Naive thymus-derived CD4-positive, alpha-beta T cell (primary cell): ENCODE measurements around the gene ELFN2. TPM values are rescaled to one million over a fixed set of nuclear protein-coding genes. Genes with fewer than 3 reads are reported as not detected.

Experiments
- ATAC-seq: fragments of 150-1000 bp; cut with Tn5 transposase; 2 replicates; pipeline ENCODE4 v1.10.0; 2021; ENCODE audit warnings: mild to moderate bottlenecking, moderate library complexity
- CTCF ChIA-PET: fragments of 350-600 bp; sonication (Branson Sonifier 250); formaldehyde crosslinking; loops from one replicate; lab custom pipeline; 2021; ENCODE audit warnings: antibody characterized with exemption; lab: Charles Lee
- POLR2A ChIA-PET: fragments of 350-600 bp; sonication (Branson Sonifier 250); formaldehyde crosslinking; loops from one replicate; lab custom pipeline; 2021; ENCODE audit warnings: antibody characterized with exemption, inconsistent platforms; lab: Charles Lee
- DNase-seq, 9 donors: peaks; one replicate each; pipeline versions ENCODE4 v3.0.0 to v3.0.0-alpha.2; 2020 to 2022; ENCODE audit warnings: mixed read lengths in 1 of 9
- H3K27ac ChIP-seq: one replicate; pipeline ENCODE4 v1.7.0; 2013; ENCODE audit warnings: mild to moderate bottlenecking, low read depth, low read length, moderate library complexity
- H3K27me3 ChIP-seq, 2 donors: one replicate each; pipeline ENCODE4 v1.7.0; 2013; ENCODE audit warnings: low read length in 2 of 2, mild to moderate bottlenecking in 2 of 2, moderate library complexity in 2 of 2; ENCODE audit not compliant: control insufficient read depth in 2 of 2, insufficient read depth in 2 of 2
- H3K36me3 ChIP-seq, 3 experiments: 1 replicate in 2 of 3; 2 replicates in 1 of 3; pipeline ENCODE4 v1.7.0; 2013; ENCODE audit warnings: low read length in 3 of 3, mild to moderate bottlenecking in 3 of 3, moderate library complexity in 1 of 3; ENCODE audit not compliant: insufficient read depth in 3 of 3, control insufficient read depth in 2 of 3
- H3K4me1 ChIP-seq, 2 donors: one replicate each; pipeline ENCODE4 v1.7.0; 2013; ENCODE audit warnings: low read length in 2 of 2, mild to moderate bottlenecking in 2 of 2, moderate library complexity in 1 of 2; ENCODE audit not compliant: control insufficient read depth in 2 of 2, insufficient read depth in 2 of 2
- H3K4me3 ChIP-seq: 2 replicates; pipeline ENCODE4 v1.7.0; 2013; ENCODE audit warnings: mild to moderate bottlenecking, low read length
- H3K9me3 ChIP-seq, 3 experiments: 1 replicate in 2 of 3; 2 replicates in 1 of 3; pipeline ENCODE4 v1.7.0; 2013; ENCODE audit warnings: low read length in 3 of 3; ENCODE audit not compliant: control insufficient read depth in 2 of 3
- H3K27ac Mint-ChIP-seq, 9 donors: one replicate each; pipeline ENCODE4 v1.8.0; 2020 to 2022; ENCODE audit warnings: mixed read lengths in 9 of 9, mild to moderate bottlenecking in 8 of 9, moderate library complexity in 5 of 9, inconsistent platforms in 2 of 9
- H3K27me3 Mint-ChIP-seq, 5 donors: one replicate each; pipeline ENCODE4 v1.8.0; 2021 to 2022; ENCODE audit warnings: mixed read lengths in 5 of 5, mild to moderate bottlenecking in 1 of 5
- H3K36me3 Mint-ChIP-seq, 5 donors: one replicate each; pipeline ENCODE4 v1.8.0; 2020 to 2022; ENCODE audit warnings: mixed read lengths in 5 of 5, mild to moderate bottlenecking in 3 of 5, inconsistent platforms in 1 of 5
- H3K4me1 Mint-ChIP-seq, 7 donors: one replicate each; pipeline ENCODE4 v1.8.0; 2020 to 2022; ENCODE audit warnings: mixed read lengths in 7 of 7, mild to moderate bottlenecking in 3 of 7, inconsistent platforms in 1 of 7
- H3K4me3 Mint-ChIP-seq, 10 donors: one replicate each; pipeline ENCODE4 v1.8.0; 2020 to 2022; ENCODE audit warnings: mild to moderate bottlenecking in 10 of 10, mixed read lengths in 10 of 10, moderate library complexity in 6 of 10, inconsistent platforms in 2 of 10
- H3K9me3 Mint-ChIP-seq, 11 donors: one replicate each; pipeline ENCODE4 v1.8.0; 2020 to 2022; ENCODE audit warnings: mixed read lengths in 11 of 11, mild to moderate bottlenecking in 4 of 11, inconsistent platforms in 1 of 11, moderate library complexity in 1 of 11
- intact Hi-C, 2 donors: fragments of 100-400 bp; cut with micrococcal nuclease; formaldehyde crosslinking; loops; one replicate each; pipeline ENCODE4 v1.15.1; 2023
- polyA plus RNA-seq, 2 donors: library from polyadenylated mRNA; unstranded; fragments of 300-500 nt; fragmentation: Illumina TruSeq; gene quantifications; one replicate each; pipeline ENCODE4 v1.2.3, GENCODE V29; 2021
- total RNA-seq, 6 experiments: library from RNA in 5 of 6; stranded (reverse) in 5 of 6; gene quantifications; 1 replicate in 5 of 6; 2 replicates in 1 of 6; pipeline ENCODE4 v1.2.3 and lab custom pipeline; 2021 to 2026

The ELFN2 gene
- total and polyA plus RNA-seq, 7 experiments from 2014 or later, result 0.10 to 0.66 (median 0.57) TPM; not detected in 2

DNA sequence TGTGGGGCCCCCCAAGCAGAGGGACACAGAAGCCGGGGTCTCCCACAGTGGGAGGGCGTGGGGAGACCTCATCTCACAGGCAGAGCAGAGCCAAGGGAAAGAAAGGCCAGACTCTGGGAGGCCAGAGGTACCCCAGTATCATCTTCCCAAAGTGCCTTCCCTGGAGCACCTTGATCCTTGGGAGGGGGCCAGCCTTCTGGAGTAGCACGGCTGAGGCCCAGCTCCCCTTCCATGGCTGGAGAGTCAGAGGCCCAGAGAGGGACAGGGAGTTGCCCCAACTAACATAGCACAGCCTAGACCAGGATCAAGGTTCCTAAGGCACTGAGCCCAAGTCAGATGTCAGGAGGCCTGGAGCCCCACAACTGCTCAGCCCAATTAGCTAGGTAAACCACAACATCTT is 50.6 kb downstream of the ELFN2 start:
- no peak overlapping the region for H3K4me3 ChIP-seq
- ATAC-seq (no peak), DNase-seq (no peak)
- no peaks in the 10 kb centered on the region for H3K9me3 Mint-ChIP-seq
- H3K27ac Mint-ChIP-seq, result no peak overlapping the region
- H3K4me1 Mint-ChIP-seq, result no peaks in the 10 kb centered on the region
- ChIA-PET CTCF (no interaction called here), POLR2A (no interaction called here)
- no peak overlapping the region for H3K4me3 Mint-ChIP-seq
- peaks cover 9 to 27% (median 23%) of the 10 kb centered on the region in 5 donors for H3K27me3 Mint-ChIP-seq
- no peaks in the 10 kb centered on the region for H3K27me3 ChIP-seq
- H3K36me3 ChIP-seq, result no peaks in the 10 kb centered on the region
- no peak overlapping the region for H3K27ac ChIP-seq
- no peaks in the 10 kb centered on the region for H3K4me1 ChIP-seq
- intact Hi-C loops, result no loop called here
- H3K9me3 ChIP-seq, result no peaks in the 10 kb centered on the region
- H3K36me3 Mint-ChIP-seq, result no peaks in the 10 kb centered on the region

DNA sequence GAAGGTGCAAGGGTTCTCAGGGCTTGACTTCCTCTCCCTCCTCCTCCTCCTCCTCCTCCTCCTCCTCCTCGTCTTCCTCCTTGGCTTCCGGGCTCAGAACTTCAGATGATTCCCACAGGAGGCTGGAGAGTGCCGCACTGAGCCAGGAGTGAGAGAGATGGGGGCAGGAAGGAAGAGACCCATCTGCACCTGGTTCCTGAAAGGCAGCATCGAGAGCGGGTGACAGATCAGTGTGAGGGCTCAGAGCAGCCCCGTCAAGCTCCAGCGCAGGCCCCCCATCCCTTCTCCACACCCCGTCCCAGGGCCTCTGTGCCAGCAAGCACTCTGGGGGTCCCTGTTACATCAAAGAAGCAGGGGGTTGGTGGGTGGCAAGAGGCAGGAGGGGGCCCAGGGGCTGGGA is 51.5 kb downstream of the ELFN2 start:
- no peak overlapping the region for H3K4me3 ChIP-seq
- no peaks in the 10 kb centered on the region for H3K36me3 Mint-ChIP-seq
- H3K4me3 Mint-ChIP-seq, result no peak overlapping the region
- H3K27ac ChIP-seq, result no peak overlapping the region
- H3K4me1 ChIP-seq, result no peaks in the 10 kb centered on the region
- H3K36me3 ChIP-seq, result no peaks in the 10 kb centered on the region
- intact Hi-C loops, result no loop called here
- H3K27ac Mint-ChIP-seq, result no peak overlapping the region
- H3K27me3 Mint-ChIP-seq, result peaks cover 5 to 27% (median 20%) of the 10 kb centered on the region in 5 donors
- no peaks in the 10 kb centered on the region for H3K9me3 ChIP-seq
- no peaks in the 10 kb centered on the region for H3K4me1 Mint-ChIP-seq
- ATAC-seq, result no peak
- no peaks in the 10 kb centered on the region for H3K27me3 ChIP-seq
- ChIA-PET CTCF (no interaction called here), POLR2A (no interaction called here)
- no peaks in the 10 kb centered on the region for H3K9me3 Mint-ChIP-seq
- no peak for DNase-seq

DNA sequence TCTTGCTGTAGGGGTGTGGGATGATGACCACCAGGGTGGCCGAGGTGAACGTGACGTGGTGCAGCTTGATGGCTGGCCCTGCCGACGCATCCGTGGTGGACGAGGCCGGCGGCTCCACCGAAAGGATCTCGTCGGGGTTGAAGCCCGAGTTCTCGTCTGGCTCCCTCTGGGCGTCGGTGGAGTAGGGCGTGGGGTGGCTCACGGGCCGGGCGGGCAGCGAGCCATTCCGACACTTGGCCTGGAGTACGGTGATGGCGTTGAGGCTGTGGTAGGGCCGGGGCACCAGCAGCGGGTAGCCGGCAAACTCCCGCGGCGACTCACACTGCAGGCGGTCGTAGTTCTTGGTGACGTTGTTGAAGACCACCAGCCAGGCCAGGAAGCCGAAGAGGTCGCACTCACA is 52.7 kb downstream of the ELFN2 start:
- intact Hi-C loops, result no loop called here
- Mint-ChIP-seq H3K36me3 (no peaks in the 10 kb centered on the region), H3K27me3 (peaks cover 5 to 27% (median 21%) of the 10 kb centered on the region in 5 donors), H3K4me1 (peaks cover 0 to 5% (median 0%) of the 10 kb centered on the region in 7 donors), H3K27ac (no peak overlapping the region), H3K9me3 (no peaks in the 10 kb centered on the region), H3K4me3 (no peak overlapping the region)
- no peaks in the 10 kb centered on the region for H3K36me3 ChIP-seq
- ChIA-PET POLR2A (no interaction called here), CTCF (no interaction called here)
- ATAC-seq (no peak), DNase-seq (no peak)
- H3K9me3 ChIP-seq, result no peaks in the 10 kb centered on the region
- no peak overlapping the region for H3K4me3 ChIP-seq
- H3K27me3 ChIP-seq, result no peaks in the 10 kb centered on the region
- H3K4me1 ChIP-seq, result no peaks in the 10 kb centered on the region
- no peak overlapping the region for H3K27ac ChIP-seq

DNA sequence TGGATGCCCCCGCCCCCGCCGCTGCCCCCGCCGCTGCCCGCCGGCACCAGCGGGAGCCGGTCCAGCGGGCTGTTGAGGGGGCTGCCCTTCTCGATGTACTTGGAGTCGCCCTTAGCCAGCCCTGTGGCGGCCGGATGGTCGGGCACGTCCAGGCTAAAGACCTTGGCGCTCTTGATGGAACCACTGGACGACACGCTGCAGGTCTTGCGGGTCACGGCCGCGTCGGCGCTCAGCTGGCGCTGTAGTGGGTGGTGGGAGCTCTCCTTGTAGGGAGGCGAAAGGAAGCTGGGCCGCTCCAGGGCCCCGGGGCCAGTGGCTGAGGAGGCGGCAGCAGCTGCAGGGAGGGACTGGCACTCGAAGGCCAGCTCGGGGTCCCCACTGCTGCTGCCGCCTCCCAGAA is 53.8 kb downstream of the ELFN2 start:
- no peak for ATAC-seq
- Mint-ChIP-seq H3K4me1 (peaks cover 0 to 5% (median 0%) of the 10 kb centered on the region in 7 donors), H3K36me3 (no peaks in the 10 kb centered on the region), H3K9me3 (no peaks in the 10 kb centered on the region), H3K27ac (no peak overlapping the region), H3K27me3 (peaks cover 5 to 27% (median 14%) of the 10 kb centered on the region in 5 donors), H3K4me3 (no peak overlapping the region)
- Histone ChIP-seq H3K27me3 (no peaks in the 10 kb centered on the region), H3K4me1 (no peaks in the 10 kb centered on the region), H3K36me3 (no peaks in the 10 kb centered on the region), H3K9me3 (no peaks in the 10 kb centered on the region), H3K27ac (no peak overlapping the region), H3K4me3 (no peak overlapping the region)
- intact Hi-C loops, result no loop called here
- DNase-seq, result no peak
- ChIA-PET CTCF (no interaction called here), POLR2A (no interaction called here)

DNA sequence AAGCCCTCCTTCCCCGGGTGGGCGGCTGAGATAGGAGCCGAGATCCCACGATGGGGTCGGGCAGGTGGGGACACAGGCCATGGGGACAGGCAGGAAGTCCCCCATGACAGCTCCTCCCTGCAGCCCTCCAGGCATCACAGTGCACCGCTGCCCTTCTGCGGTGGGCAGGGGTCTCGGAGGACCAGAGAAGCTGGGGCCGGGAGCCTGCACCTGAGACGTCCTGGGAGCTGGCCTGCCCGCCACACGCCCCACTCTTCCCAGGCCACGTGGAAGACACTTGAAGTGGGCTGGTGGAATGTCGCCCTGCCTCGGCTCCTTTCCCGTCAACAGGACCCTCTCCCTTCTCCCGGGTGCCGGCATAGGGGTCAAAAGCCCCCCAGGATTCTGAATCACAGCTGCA is 55.4 kb downstream of the ELFN2 start:
- H3K27me3 ChIP-seq, result no peaks in the 10 kb centered on the region
- CTCF ChIA-PET, result no interaction called here
- no peaks in the 10 kb centered on the region for H3K9me3 Mint-ChIP-seq
- H3K4me1 ChIP-seq, result no peaks in the 10 kb centered on the region
- H3K4me1 Mint-ChIP-seq, result peaks cover 0 to 7% (median 0%) of the 10 kb centered on the region in 7 donors
- intact Hi-C loops, result no loop called here
- POLR2A ChIA-PET, result no interaction called here
- no peaks in the 10 kb centered on the region for H3K36me3 Mint-ChIP-seq
- no peak for ATAC-seq
- no peak overlapping the region for H3K4me3 ChIP-seq
- H3K27ac ChIP-seq, result no peak overlapping the region
- peaks cover 5 to 22% (median 11%) of the 10 kb centered on the region in 5 donors for H3K27me3 Mint-ChIP-seq
- no peaks in the 10 kb centered on the region for H3K9me3 ChIP-seq
- H3K4me3 Mint-ChIP-seq, result no peak overlapping the region
- no peak overlapping the region for H3K27ac Mint-ChIP-seq
- no peak for DNase-seq
- no peaks in the 10 kb centered on the region for H3K36me3 ChIP-seq

DNA sequence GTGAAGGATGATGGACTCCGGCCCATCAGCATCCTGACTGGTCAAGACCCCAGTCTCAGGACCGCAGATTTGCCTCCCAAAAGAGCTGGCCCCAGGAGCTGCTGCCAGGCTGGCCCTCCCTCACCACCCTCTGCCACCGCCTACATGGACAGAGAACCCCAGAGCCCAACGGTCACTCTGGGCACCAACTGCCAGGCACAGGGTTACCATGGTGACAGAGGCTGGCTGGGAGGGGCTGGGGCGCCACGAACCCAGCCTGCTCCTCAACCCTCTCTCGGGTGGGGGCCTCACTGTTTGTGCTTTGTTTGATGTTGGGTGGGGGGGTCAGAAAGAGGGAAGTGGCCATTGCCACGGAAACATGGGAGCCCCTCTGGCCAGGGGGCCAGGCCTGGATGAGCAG is 55.8 kb downstream of the ELFN2 start:
- Mint-ChIP-seq H3K4me3 (no peak overlapping the region), H3K9me3 (no peaks in the 10 kb centered on the region), H3K27ac (no peak overlapping the region), H3K27me3 (peaks cover 4 to 19% (median 8%) of the 10 kb centered on the region in 5 donors), H3K4me1 (peaks cover 0 to 7% (median 0%) of the 10 kb centered on the region in 7 donors), H3K36me3 (no peaks in the 10 kb centered on the region)
- Histone ChIP-seq H3K4me3 (no peak overlapping the region), H3K27me3 (no peaks in the 10 kb centered on the region), H3K27ac (no peak overlapping the region), H3K36me3 (no peaks in the 10 kb centered on the region), H3K9me3 (no peaks in the 10 kb centered on the region), H3K4me1 (no peaks in the 10 kb centered on the region)
- no peak for ATAC-seq
- POLR2A ChIA-PET, result no interaction called here
- intact Hi-C loops, result no loop called here
- CTCF ChIA-PET, result no interaction called here
- DNase-seq, result no peak

DNA sequence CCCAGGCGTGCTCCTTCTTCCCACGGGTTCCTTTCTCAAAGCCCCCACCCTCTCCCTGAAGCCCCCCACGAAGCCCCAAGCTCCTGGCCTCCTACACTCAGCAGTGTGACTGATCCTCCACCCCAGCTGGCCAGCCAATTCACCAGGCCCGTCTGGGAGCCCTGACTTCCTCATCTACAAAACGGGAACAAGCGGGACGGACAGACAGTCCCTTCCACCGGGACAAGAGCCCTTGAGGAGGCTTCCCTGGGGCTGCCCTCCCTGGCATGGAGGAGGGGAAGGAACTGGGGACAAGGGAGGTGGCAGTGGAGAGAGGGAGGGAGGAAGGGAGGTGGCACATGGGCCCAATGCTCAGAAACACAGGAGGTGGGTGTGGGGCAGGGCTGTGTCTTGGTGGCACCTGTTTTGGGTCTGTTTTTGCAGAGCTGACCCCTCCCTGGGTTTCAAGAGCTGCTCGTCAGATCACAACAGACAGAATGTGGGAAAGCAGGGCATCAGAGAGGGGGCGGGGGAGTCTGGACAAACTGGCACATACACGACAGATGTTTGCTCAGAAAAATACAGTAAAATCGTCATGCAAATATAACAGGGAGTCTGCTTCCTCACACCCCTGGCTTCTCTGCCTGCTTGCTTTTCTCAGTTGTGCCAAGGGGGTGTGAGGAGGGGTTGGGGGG is 56.8 kb downstream of the ELFN2 start:
- intact Hi-C loops, result no loop called here
- Histone ChIP-seq H3K27me3 (no peaks in the 10 kb centered on the region), H3K27ac (no peak overlapping the region), H3K4me1 (no peaks in the 10 kb centered on the region), H3K9me3 (no peaks in the 10 kb centered on the region), H3K4me3 (no peak overlapping the region), H3K36me3 (no peaks in the 10 kb centered on the region)
- DNase-seq (peak in 1 of 9 donors; percentile 8), ATAC-seq (peak; percentile 62)
- ChIA-PET POLR2A (no interaction called here), CTCF (no interaction called here)
- Mint-ChIP-seq H3K27ac (peak overlapping the region in 1 of 9 donors; percentile 51), H3K4me1 (peaks cover 0 to 7% (median 0%) of the 10 kb centered on the region in 7 donors), H3K4me3 (no peak overlapping the region), H3K27me3 (peaks cover 0 to 11% (median 5%) of the 10 kb centered on the region in 5 donors), H3K36me3 (no peaks in the 10 kb centered on the region), H3K9me3 (no peaks in the 10 kb centered on the region)
